Iris pigment epithelial cell (primary cell): ENCODE measurements around the gene STMN1.

ENCODE experiments used
- DNase-seq: peaks from one replicate; pipeline ENCODE4 v3.0.0-alpha.2; 2011; ENCODE audit warnings: low read depth

STMN1 gene

DNA sequence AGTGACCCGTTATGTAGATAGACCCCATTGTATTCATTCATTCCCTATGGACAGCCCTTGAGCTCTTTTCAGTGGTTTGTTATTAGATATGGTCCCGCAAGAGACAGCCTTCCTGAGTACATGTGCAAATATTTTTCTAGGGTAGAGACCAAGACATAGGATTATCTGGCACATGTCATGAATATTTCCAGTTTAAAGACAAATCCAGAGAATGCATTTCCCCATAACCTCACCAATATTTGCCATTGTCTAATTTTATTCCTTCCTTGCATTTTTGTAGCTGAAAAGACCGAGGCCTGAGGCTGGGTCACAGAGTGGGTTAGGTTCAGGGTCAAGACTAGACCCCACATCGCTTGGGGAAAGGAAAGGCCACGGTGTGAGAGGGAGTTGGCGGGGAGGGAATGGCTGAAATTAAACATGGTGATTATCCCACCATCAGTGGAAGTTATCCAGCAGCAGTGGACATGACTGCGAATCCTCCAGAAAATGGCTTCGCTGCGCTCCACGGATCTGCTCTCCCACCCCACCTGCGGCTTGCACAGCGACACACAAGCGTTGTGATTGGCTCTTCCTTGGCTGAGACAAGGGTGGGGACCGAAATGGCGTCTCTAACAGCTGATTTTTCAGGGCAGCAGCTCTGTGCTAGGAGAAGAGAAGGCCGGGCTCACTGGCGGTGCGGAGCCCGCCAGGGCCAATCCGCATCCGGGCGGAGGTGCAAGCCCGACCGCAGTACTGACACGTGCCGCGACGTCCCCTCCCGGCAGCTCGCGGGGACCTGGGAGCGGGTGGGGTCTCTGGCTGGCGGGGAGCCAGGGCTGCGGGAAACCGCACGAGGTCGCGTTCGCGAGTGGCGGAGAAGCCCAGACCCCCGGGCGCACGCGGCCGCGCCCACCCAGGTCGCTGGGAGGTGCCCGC lies 16.1 kb upstream of the STMN1 start:
- no peak for DNase-seq

DNA sequence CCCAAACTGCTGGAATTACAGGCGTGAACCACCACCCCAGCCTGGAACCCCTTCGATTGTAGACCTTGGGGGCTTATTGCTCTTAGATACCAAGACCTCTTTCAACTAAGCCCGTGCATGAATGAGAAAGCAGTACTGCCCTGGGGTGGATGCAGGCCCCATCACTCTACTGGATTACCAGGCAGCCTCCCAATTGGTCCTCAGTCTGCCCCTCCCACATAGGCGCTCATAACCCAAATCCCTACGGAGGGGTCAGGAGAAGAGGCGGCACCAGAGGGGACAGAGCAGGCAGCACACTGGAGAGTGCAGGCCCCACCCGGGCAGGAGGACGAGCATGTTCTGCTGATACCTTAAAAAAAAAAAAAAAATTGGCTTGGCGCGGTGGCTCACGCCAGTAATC lies 12.4 kb upstream of the STMN1 start:
- no peak for DNase-seq

GRCh38 chr1:25917996-25918395 lies 11.8 kb upstream of the STMN1 start:
- DNase-seq = no peak

- DNase-seq = no peak
Measured at GRCh38 chr1:25916460-25916859, 10.2 kb upstream of the STMN1 start.

- no peak for DNase-seq
Measured at GRCh38 chr1:25914074-25914995, 8.1 kb upstream of the STMN1 start.

GRCh38 chr1:25913206-25913605 lies 7.0 kb upstream of the STMN1 start:
- DNase-seq = no peak

GRCh38 chr1:25912076-25912831 lies 6.0 kb upstream of the STMN1 start:
- peak; percentile 81 for DNase-seq

- DNase-seq = no peak
Measured at GRCh38 chr1:25911162-25911561, 4.9 kb upstream of the STMN1 start.

DNA sequence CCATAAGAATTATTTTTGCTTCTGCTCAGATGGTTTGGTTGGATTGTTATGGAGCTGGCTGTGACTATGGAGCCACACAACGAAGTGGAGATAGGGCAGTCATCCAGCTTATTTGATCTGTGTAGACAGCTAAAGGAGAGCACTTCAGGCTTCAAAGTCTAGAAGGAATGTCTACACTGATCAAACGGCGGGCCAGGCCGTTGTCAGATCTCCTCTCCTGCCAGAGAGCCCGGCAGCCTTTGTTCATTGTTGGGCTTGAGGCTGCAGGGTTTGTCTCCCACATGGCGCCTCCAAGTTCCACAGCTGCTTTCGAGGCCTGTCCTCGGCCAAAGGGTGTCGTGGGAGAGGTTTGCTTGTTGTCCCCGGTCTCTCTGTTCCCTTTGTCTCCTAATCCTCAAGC lies 2.8 kb upstream of the STMN1 start:
- no peak for DNase-seq

DNA sequence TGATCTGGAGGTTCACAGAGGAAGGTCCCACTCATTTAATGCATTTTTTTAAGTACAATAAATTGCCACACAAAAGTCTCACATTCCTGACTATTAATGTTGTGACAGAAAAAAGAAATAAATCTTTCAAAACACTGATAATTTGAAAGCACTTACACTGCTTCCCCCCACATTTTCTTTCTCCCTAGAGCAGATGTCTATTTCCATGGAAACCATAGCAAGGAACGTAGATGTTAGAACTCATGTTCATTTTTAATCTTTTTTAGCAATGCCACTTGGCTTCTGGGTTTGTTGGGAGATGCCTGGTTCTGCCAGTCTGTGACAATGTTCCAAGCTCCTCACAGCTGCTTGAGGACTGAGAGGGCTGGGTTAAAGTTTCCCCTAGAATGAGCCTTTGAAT lies 1.9 kb upstream of the STMN1 start:
- DNase-seq = no peak

DNA sequence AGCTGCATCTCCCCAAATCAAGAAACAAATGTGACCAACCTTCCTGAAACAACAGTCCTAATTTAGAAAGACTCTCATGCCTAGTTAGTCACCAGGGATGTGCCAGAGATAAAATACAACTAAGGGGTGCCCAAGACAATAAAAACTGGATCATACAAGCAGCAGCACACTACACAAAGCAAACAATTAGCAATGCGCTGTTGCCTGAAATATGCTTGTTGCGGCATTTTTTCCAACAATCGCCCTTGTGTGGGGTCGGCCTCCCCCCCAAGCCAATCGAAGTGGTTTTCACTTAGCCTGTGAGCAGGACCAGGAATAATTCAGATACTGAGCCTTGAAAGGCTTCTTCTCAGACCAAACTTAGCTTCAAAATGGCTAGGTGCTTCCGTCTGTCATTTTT lies 1.4 kb upstream of the STMN1 start:
- no peak for DNase-seq

DNA sequence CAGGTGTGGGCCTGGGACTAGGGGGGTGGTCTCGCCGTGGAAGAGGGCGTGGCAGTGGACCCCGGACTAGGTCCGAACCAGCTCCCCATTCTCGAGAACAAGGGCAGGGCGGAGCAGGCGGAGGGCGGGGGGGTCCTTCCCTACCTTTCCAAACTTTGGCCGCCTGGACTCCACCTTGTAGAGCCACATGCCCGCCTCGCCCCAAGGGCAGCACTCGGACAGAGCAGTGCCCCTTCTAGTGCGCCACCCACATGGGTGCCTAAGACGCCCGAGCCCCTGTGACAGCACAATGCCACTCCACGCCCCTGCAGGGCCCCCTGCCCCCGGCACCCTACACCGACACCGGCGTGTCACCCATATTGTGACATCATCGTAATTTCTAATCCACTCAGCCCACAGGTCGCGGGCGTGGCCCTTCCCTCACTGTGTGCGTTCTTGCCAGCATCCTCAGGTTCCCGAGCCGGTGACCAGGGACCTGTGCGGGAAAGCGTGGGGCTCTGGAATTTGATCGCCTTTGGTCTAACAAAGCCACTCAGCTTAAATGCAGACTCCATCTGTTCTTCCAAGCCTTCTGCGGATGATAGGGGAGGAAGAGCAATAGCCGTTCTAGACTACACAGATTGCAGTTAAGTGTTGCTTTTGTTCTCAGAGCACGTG lies 553 bp upstream of the STMN1 start:
- DNase-seq = no peak

GRCh38 chr1:25904943-25905679 lies 1.1 kb downstream of the STMN1 start:
- DNase-seq = peak; percentile 87

- no peak for DNase-seq
Measured at GRCh38 chr1:25903986-25904385, 2.2 kb downstream of the STMN1 start.

DNA sequence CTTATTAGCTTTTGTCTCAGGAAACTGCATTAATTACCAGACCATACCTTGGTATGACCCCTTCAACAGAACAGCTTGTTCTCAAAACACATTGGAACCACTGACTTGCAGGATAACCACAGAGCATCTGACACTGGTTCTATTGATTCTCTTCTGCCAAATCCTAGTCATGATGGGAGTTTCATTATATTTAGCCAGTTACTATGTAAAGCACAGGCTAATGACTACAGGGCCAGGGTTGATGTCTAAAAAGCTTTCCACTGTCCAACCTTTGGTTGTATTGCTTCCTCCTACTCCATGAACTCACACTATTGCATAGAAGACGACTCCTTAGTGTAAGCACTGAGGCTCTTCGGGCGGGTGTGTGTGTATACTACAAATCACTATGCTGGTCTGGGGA lies 3.8 kb downstream of the STMN1 start:
- no peak for DNase-seq

DNA sequence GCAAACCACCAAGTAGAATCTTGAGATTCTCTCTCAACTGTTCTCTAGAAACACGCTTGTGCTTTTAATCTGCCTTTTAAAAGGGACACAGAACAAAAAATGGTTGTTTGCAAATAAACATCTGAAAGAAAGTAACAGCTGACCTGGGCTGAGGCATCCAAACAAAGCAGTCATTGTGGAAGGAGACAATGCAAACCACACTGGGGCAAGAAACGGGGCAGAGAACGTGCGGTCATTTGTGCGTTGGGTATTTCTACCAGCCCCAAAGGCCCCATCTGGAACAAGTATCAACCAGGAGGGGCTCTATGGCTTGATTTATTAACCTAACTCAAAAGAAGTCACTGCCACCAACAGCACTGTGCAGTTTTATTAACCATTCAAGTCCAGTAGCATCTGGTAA lies 6.0 kb downstream of the STMN1 start:
- no peak for DNase-seq

GRCh38 chr1:25899792-25900191 lies 6.4 kb downstream of the STMN1 start:
- DNase-seq = no peak

DNA sequence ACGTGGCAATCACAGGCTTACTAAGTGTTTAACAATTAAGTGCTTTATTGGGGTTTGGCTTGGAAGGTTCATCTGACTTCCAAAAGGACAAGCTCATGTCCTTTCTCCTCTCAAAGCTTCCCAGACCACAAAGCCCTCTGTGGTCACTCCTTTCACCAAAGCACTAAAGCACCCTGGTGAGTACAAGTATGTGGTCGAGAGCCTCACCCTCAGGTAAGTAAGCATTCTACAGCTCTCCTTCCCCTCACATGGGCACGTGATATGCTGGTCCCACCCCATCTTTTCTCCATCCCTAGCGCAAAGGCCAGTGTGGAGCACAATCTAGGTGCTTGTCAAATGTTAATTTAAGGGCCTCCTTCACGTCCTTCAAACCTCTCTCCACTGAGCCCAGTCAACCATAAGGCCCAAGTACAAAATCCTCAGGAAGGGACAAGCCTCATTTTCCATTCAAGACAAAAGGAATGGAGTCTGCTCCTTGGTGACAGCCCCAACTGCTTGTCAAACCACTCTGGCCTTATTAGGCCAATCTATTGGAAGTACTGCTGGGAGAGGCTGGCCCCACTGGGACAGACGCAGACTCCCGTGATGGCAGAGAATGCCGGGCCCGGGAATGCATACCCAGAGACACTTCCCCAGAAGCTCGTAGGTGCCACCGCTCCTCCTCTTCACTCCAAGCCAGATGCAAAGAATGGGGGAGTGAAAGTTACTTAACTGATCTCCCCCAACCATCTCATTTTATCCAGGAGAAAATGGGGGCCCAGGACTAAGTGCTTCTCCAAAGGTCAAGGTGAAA lies 7.8 kb downstream of the STMN1 start:
- no peak for DNase-seq

DNA sequence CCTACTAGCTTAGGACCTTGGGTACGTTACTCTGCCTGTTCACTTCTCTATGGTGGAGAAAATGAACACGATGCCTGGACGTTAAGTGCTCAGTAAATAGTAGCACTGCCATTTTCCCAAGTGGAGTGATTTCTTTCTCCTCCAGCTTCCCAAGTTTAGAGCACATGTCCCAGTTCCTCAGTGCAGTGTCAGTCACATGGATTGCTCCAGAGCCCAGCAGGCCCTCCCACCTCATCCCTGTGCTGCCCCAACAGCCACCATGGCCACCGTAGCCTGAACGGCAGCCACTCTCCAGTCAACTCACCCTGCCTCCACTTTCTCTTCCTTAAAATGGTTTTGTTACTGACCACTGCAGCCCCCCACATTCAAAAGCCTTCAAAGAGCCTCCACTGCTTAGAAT lies 8.5 kb downstream of the STMN1 start:
- DNase-seq = no peak

DNA sequence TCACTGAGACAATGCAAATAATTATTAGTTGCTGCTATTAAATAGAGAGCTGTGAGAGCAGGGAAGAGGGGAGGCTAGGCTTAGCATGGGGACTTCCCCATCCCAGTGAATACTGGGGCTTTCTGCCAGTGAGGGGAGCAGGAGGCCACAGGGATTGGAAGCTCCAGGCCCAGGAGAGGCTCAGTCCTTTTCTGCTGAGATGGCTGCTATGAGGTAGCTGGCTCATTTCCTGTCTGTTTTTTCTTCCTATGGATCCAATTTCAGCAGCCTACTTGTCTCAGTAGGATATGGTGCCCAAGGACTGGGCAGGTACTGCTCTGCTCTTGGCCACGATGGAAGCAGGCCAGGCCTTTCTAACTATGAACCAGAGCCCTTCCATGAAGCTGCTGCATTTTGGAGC lies 10.0 kb downstream of the STMN1 start:
- peak; percentile 57 for DNase-seq
